Pulmonary artery endothelial cell (primary cell): ENCODE measurements around the gene SMG1. TPM values are rescaled to one million over a fixed set of nuclear protein-coding genes. Genes with fewer than 3 reads are reported as not detected.

Source experiments
- DNase-seq: peaks from one replicate; pipeline ENCODE4 v3.0.0-alpha.2; 2011; ENCODE audit warnings: low read depth, low spot score
- total RNA-seq: library from RNA; depleted of rRNA; stranded (reverse); fragments of >200 nt; gene quantifications from 2 replicates; pipeline ENCODE4 v1.2.3, GENCODE V29; 2014

The SMG1 gene
- total RNA-seq, 1 donor from 2014 or later, result 57.3 TPM

DNA sequence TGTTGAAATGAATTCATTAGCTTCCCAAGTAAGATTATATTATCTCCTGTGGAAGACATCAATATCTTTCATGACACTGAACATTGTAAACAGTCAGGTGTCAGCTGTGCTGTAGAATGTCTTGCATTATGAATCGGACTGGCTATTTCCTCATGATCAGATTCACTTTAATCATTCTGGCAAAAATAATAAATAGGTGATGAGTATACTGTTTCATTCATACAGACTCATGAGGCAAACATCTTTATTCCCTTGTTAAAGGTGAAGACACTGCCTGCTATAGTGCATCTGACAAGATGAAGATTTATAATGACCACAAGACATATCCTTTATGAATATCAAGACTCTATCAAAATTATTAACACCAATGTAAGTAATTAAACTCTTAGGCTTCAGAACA is 73.6 kb downstream of the SMG1 start:
- no peak for DNase-seq

DNA sequence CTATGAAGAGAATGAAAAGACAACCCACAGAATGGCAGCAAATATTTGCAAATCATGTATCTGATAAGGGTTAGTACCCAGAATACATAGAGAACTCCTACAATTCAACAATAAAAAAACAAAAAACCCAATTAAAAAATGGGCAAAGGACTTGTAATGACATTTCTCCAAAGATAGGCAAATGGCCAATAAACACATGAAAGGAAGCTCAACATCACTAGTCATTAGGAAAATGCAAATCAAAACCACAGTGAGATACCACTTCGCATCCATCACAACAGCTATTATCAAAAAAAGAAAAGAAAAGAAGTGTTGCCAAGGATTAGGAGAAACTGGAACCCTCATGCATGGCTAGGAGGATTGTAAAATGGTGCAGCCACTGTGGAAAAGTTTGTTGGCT is 79.8 kb downstream of the SMG1 start:
- no peak for DNase-seq

DNA sequence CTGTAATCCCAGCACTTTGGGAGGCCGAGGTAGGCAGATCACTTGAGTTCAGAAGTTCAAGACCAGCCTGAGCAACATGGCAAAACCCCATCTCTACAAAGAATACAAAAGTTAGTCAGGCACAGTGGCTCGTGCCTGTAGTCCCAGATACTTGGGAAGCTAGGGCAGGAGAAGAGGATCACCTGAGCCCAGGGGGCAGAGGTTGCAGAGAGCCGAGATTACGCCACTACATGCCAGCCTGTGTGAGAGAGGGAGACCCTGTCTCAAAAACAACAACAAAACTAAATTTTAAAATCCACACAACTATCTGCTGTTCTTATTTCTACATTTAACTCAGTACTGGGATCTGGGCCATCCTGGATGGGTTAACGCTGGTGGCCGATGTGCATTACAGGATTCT is 83.6 kb downstream of the SMG1 start:
- DNase-seq, result no peak

- no peak for DNase-seq
Observed at GRCh38 chr16:18841833-18842525, 84.2 kb downstream of the SMG1 start.

DNA sequence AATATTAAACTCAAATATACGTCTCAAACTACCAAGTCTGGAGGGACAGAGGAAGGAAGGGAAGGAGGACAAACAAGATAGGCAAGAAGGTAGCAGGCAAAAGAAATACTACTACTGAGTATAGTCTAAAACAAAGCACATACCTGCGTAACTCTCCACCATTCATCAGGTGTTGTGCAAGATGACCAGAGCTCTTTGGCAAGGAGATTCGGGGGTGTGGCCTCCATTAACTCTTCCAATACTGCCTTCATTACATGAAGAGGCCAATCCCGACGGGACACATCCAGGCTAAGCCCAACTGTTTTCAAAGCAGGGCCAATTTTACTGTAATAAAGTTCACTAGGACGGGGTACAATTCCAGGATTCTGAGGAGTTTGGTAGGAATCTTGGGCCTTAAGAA is 86.7 kb downstream of the SMG1 start:
- DNase-seq, result no peak

DNA sequence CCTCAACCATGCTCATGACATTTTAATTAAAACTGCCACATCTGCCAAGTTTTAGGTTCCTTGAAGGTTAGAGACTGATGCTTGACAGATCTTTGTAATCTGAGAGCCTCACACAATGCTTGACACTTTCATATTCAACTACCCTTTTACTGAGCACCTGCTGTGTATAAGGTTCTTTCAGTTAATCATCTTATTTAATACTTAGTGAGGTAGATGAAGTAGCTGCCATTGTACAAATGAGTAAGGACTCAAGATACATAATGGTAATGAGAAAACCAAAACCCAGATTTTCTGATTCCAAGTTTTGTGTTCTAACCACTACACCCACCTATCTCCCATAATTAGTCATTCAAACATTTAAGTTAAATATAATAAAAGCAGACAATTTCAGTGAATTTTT is 89.5 kb downstream of the SMG1 start:
- DNase-seq, result no peak

- DNase-seq, result no peak
Observed at GRCh38 chr16:18834864-18835263, 91.3 kb downstream of the SMG1 start.

DNA sequence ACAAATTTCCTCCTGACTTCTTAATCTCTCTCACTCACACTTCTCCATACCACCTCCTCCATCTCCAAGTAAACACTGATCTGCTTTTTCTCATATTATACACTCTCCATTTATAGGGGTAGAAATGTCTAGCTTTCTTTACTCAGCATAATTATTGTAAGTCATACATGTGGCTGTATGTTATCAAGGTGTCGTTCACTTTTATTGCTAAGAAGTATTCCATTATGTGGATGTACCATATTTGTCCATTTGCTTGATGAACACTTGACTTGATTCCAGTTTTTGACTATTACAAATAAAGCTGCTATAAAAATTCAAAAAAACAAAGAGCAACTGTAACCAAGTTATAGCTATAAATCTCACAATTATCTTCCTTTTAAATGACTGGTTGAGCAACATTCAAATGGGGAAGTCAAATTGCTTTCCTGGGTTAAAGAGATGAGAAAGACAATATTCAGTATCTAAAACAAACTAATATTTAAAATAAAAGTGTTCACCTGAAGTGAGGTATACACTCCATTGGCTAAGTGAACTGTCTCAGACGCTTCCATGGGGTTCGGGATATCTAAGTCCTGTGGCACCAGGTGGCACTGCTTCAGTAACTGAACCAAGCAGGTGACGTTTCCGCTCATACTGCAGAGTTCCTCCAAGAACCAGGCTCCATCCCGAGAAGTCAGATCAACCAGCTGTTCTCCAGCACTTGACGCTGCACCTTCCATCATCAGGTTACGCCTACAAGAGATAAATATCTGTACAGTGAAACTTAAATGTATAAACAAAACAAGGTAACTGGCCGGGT is 92.3 kb downstream of the SMG1 start:
- DNase-seq, result no peak

- no peak for DNase-seq
Observed at GRCh38 chr16:18832613-18833012, 93.6 kb downstream of the SMG1 start.

DNA sequence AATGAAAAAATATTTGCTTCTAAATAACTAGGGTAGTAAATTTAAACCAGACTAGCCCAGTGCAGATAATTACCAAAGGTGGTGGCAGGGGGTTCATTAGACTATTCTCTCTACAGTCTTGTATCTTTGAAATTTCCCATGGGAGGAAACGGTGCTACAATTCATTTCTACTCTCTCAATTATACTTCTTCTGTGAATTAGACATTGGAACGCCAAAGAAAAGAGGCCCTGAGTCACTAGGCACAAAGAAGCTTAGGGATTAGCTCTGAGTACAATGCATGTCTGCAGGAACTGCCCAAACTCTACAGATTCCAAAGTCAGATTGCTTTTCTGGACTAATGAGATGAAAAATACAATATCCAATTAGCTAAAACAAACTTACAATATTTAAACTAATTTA is 94.2 kb downstream of the SMG1 start:
- no peak for DNase-seq

- no peak for DNase-seq
Observed at GRCh38 chr16:18829251-18829650, 97.0 kb downstream of the SMG1 start.

DNA sequence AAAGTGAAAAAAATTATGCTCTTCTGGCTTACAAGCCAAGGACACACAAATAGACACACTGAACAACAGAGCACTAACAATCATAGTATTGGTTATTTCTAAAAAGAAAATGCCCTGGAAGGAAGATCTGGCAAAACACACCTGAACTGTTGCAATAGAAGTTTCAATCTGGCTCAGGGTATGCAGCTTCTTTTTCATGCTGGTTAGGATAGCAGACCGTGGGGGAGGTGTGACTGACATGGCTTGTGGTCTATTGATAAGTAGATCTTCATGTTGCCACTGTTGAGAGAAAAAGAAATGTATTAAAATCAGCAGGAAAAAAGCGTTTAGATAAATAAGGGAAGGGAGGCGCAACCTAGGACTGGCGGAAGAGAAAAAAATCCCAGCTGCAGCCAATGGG is 98.3 kb downstream of the SMG1 start:
- no peak for DNase-seq

DNA sequence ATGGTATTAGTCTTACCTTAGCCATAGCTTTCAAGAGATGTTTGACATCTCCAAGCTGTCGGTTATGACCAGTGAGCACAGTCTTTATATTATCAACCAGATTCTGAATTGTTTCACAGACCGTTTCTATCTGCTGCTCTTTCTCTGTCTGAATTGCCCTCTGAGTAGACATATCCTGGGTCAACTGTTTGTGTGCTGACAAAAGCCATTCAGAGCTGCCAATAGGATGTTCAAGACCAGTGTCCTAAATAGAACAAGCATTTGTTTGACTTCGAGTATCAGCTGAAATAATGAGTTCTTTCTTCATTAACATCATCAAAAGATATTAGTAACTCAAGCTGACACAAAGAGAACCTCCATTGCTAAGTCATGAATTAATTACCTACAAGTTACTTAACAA is 109.9 kb downstream of the SMG1 start:
- no peak for DNase-seq

DNA sequence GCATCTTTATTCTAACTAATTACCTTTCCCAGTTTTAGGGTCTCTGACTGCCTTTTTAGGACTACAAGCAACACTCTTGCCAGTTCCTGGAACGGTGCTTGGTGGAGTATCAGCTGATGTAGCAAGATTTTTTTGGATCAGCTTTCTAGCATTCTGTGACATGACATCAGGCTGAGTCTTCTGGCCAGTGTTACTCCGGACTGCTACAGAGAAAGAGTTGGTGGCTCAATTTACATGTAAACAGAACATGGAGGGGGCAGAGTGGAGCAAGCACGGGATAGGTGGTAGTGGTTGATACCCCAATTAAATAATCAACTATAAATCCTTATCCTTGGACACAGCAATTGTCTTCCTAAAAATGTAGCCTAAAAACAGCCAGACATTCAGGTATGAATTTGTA is 114.3 kb downstream of the SMG1 start:
- no peak for DNase-seq

- no peak for DNase-seq
Observed at GRCh38 chr16:18809165-18809564, 117.0 kb downstream of the SMG1 start.

- DNase-seq, result no peak
Observed at GRCh38 chr16:18805257-18805773, 120.9 kb downstream of the SMG1 start.

DNA sequence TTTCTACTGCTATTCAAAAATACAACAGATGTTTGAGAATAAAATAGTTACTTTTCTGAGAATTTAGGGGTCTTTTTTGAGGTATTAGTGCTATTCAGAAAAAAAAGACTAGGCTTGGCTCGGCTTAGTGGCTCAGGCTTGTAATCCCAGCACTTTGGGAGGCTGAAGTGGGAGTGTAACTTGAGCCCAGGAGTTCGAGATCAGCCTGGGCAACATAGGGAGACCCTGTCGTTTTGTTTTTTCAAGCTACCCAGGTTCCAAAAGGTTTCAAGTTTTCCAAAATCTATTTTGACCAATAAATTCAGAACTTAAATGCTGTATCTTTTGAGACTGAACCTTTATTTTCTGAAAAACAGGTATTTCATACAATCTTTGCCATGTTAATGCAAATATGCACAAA is 121.7 kb downstream of the SMG1 start:
- DNase-seq, result no peak

DNA sequence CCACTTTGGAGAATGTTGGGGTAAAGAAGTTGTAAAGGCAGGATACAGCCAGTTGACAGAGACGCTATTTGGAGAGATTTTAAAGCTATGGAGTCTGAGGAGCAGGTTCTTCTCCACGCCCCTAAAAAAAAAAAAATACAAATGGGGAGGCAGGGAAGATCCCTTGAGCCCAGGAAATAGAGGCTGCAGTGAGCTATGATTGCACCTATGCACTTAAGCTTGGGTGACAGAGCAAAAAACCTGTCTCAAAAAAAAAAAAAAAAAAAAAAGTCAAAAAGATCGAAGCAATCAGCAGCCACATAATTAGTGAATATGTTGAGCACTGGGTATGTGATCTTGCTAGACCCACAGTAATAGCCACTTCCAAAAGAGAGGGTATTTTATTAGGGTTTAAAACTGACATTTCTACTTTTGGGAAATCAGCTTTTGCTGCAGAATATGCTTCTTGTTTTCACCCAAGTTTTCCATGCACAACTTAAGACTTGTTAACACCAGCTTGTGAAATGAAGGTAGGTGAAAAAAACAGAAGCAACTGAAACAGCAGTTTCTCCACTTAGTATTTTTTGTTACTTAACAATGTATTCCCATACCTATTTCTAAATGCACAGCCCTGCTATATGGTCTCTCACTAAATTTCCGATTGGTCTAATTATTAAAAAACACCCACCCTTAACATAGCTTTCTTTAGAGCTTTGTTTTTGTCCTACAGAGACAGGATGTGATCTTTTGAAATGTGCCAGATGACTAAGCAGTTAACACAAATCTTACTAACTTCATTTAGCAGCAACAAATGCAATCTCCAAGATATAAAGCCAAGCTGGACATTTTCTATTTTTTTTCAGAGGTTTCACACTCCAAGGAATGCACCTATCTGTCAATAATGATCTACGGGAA is 122.4 kb downstream of the SMG1 start:
- DNase-seq, result peak; percentile 64

GRCh38 chr16:18802767-18803343 is 123.4 kb downstream of the SMG1 start:
- no peak for DNase-seq

GRCh38 chr16:18801145-18801972 is 124.8 kb downstream of the SMG1 start, which contains the start of gene ARL6IP1:
Gene ARL6IP1 (minus strand): TSS chr16:18801549. CDS start chr16:18801466, 83 bp downstream.
- peak; percentile 98 for DNase-seq

- DNase-seq, result no peak
Observed at GRCh38 chr16:18800775-18801144, 125.4 kb downstream of the SMG1 start.
